ENCODE measurements around the gene RRH. TPM values are rescaled to one million over a fixed set of nuclear protein-coding genes. Genes with fewer than 3 reads are reported as not detected.

Gene RRH
- total and polyA plus RNA-seq, 2 of the 4 experiments (the other 2 are of a cell fraction), result 0.05 TPM; not detected in 1

DNA sequence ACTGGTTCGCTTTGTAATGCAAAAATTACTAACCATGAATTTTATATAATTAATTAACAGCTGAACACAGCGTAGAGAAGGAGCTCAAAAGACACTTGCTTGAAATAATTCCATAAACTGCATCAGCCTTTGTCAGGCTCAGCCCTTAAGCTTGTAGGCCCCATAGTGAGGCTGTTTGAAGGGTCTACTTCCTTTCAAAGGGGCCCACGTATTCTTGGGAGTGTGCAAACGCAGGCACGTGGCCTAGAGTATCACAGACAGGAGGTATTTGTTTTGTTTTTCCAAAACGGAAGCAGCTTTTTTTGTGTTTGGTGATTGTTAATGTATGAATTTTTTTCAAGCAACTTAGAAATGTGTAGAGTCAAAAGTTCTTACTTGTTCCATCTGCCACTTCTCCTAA is 59.3 kb downstream of the RRH start:
- Histone ChIP-seq H3K4me1 (ENCODE audit: control insufficient read depth, insufficient read depth, low read length) (no peaks in the 10 kb centered on the region), H3K27ac (ENCODE audit: insufficient read depth, low read length) (no peak overlapping the region), H4K8ac (ENCODE audit: low read depth in 2 of 2, low read length in 2 of 2) (no peak overlapping the region), H4K91ac (ENCODE audit: insufficient read depth, low read depth, low read length) (no peak overlapping the region), H3K27me3 (ENCODE audit: control insufficient read depth, insufficient read depth, low read length) (no peaks in the 10 kb centered on the region; the same call in 1 of the 2 replicates), H3K9me3 (ENCODE audit: control insufficient read depth, insufficient read depth, low read length) (no peaks in the 10 kb centered on the region), H4K5ac (ENCODE audit: low read depth, low read length) (no peak overlapping the region), H3K56ac (ENCODE audit: extremely low read depth, insufficient read depth, low read length) (no peak overlapping the region), H3K9me1 (ENCODE audit: insufficient read depth, low read length) (no peaks in the 10 kb centered on the region), H2BK15ac (ENCODE audit: low read depth, low read length) (no peak overlapping the region), H2AFZ (replicated peaks; ENCODE audit: low read length, poor library complexity) (no peak overlapping the region), H3K9ac (ENCODE audit: low read depth, low read length) (no peak overlapping the region), H2BK120ac (ENCODE audit: low read depth, low read length) (no peak overlapping the region), H2AK5ac (ENCODE audit: low read depth, low read length) (no peak overlapping the region), H2BK20ac (ENCODE audit: low read depth, low read length) (no peak overlapping the region), H3K14ac (replicated peaks; ENCODE audit: low read depth, low read length) (no peak overlapping the region), H3K36me3 (ENCODE audit: control insufficient read depth, insufficient read depth, low read length) (no peaks in the 10 kb centered on the region), H3K4ac (ENCODE audit: low read depth, low read length) (no peak overlapping the region), H3K18ac (ENCODE audit: low read depth, low read length) (no peak overlapping the region), H2BK5ac (ENCODE audit: low read depth, low read length, poor library complexity, severe bottlenecking) (no peak overlapping the region), H3K79me1 (ENCODE audit: low read depth in 1 of 2, low read length in 2 of 2) (no peaks in the 10 kb centered on the region), H4K20me1 (ENCODE audit: insufficient read depth, low read length) (no peaks in the 10 kb centered on the region), H2AK9ac (replicated peaks; ENCODE audit: low read depth, low read length, poor library complexity) (no peak overlapping the region), H3K4me3 (ENCODE audit: insufficient read depth, low read depth, low read length) (no peak overlapping the region), H3K4me2 (ENCODE audit: low read depth, low read length) (no peak overlapping the region), H3K23ac (ENCODE audit: low read depth, low read length) (no peak overlapping the region)
- dilution Hi-C loops (cut with HindIII; ENCODE audit: low sequenced_read_pairs, unreplicated experiment) (no loop called here), intact Hi-C loops (cut with micrococcal nuclease) (no loop called here), in situ Hi-C loops (cut with MboI; ENCODE audit: low sequenced_read_pairs) (no loop called here)
- POLR2A ChIA-PET (ENCODE audit: unreplicated experiment), result no interaction called here
- no TSS peak for BruUV-seq (replicated peaks)
- no CpG with 5 or more reads among the region's 6 CpGs for WGBS, 2 experiments (ENCODE audit: extremely low coverage in 2 of 2, insufficient read length in 1 of 2)
- CTCF ChIA-PET, result no interaction called here
- no peak for ATAC-seq (ENCODE audit: low read depth)
- no peak for DNase-seq
- TF ChIP-seq SMC3 (IDR thresholded peaks at IDR 0.05; ENCODE audit: low read depth, low read length) (no peak), NFE2L2 (IDR thresholded peaks at IDR 0.05; ENCODE audit: low read depth, low read length) (no peak), MXI1 (IDR thresholded peaks at IDR 0.05; ENCODE audit: borderline replicate concordance, low read depth, low read length) (no peak), MAFK (IDR thresholded peaks at IDR 0.05; ENCODE audit: low read depth, low read length) (no peak)
- TF ChIP-seq, protein P1, sequence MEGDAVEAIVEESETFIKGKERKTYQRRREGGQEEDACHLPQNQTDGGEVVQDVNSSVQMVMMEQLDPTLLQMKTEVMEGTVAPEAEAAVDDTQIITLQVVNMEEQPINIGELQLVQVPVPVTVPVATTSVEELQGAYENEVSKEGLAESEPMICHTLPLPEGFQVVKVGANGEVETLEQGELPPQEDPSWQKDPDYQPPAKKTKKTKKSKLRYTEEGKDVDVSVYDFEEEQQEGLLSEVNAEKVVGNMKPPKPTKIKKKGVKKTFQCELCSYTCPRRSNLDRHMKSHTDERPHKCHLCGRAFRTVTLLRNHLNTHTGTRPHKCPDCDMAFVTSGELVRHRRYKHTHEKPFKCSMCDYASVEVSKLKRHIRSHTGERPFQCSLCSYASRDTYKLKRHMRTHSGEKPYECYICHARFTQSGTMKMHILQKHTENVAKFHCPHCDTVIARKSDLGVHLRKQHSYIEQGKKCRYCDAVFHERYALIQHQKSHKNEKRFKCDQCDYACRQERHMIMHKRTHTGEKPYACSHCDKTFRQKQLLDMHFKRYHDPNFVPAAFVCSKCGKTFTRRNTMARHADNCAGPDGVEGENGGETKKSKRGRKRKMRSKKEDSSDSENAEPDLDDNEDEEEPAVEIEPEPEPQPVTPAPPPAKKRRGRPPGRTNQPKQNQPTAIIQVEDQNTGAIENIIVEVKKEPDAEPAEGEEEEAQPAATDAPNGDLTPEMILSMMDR (conservative IDR thresholded peaks at IDR 0.05; ENCODE audit: low read depth, low read length), result no peak
